IMR-90 (cell line): ENCODE data around the gene CIAO2B. TPM values are rescaled to one million over a fixed set of nuclear protein-coding genes. Genes with fewer than 3 reads are reported as not detected.

Experiments
- ATAC-seq: fragments of 200-7000 bp; cut with Tn5 transposase; 2 replicates; pipeline ENCODE4 v1.9.1; 2020; ENCODE audit warnings: low read depth, mild to moderate bottlenecking, moderate library complexity
- BruUV-seq: library from RNA; stranded (reverse); fragments of 400-500 nt; replicated peaks from 2 replicates; lab custom pipeline; 2021; lab: Mats Ljungman, UMichigan
- CTCF ChIA-PET: fragments of 300-600 bp; formaldehyde crosslinking; extraction: SDS; loops from one replicate; lab custom pipeline; 2021; ENCODE audit warnings: antibody characterized with exemption; lab: Yijun Ruan, JAX
- POLR2A ChIA-PET: fragments of 300-600 bp; sonication (Branson Sonifier 250); formaldehyde crosslinking; loops from one replicate; lab custom pipeline; 2022; ENCODE audit warnings: antibody characterized with exemption; ENCODE audit not compliant: unreplicated experiment; lab: Charles Lee
- DNase-seq: peaks from one replicate; pipeline ENCODE4 v3.0.0; 2013
- H2AFZ ChIP-seq: replicated peaks from 2 replicates; pipeline ENCODE3; 2013; ENCODE audit warnings: low read length, mild to moderate bottlenecking; ENCODE audit not compliant: poor library complexity
- H2AK5ac ChIP-seq: 2 replicates; pipeline ENCODE4 v1.6.1; 2013; ENCODE audit warnings: low read depth, low read length, inconsistent platforms
- H2AK9ac ChIP-seq: replicated peaks from 2 replicates; pipeline ENCODE3; 2013; ENCODE audit warnings: mild to moderate bottlenecking, low read depth, low read length, moderate library complexity; ENCODE audit not compliant: poor library complexity
- H2BK120ac ChIP-seq: 2 replicates; pipeline ENCODE4 v1.6.1; 2013; ENCODE audit warnings: low read depth, low read length, inconsistent platforms
- H2BK15ac ChIP-seq: 3 replicates; pipeline ENCODE4 v1.6.1; 2013; ENCODE audit warnings: low read depth, low read length, inconsistent platforms
- H2BK20ac ChIP-seq: 2 replicates; pipeline ENCODE4 v1.6.1; 2013; ENCODE audit warnings: low read depth, mild to moderate bottlenecking, inconsistent platforms, low read length, moderate library complexity
- H2BK5ac ChIP-seq: 2 replicates; pipeline ENCODE4 v1.6.1; 2013; ENCODE audit warnings: mild to moderate bottlenecking, low read depth, low read length, inconsistent platforms; ENCODE audit not compliant: poor library complexity, severe bottlenecking
- H3K14ac ChIP-seq: replicated peaks from 2 replicates; pipeline ENCODE4 v1.6.1; 2013; ENCODE audit warnings: low read depth, low read length, inconsistent platforms
- H3K18ac ChIP-seq: 2 replicates; pipeline ENCODE4 v1.6.1; 2013; ENCODE audit warnings: low read depth, low read length, control low read depth
- H3K23ac ChIP-seq: 2 replicates; pipeline ENCODE4 v1.6.1; 2013; ENCODE audit warnings: low read depth, low read length, inconsistent platforms
- H3K27ac ChIP-seq: 2 replicates; pipeline ENCODE4 v1.5.1; 2013; ENCODE audit warnings: mild to moderate bottlenecking, control low read depth, low read length; ENCODE audit not compliant: insufficient read depth
- H3K27me3 ChIP-seq: 2 replicates; pipeline ENCODE4 v1.6.1; 2013; ENCODE audit warnings: low read length; ENCODE audit not compliant: control insufficient read depth, insufficient read depth
- H3K36me3 ChIP-seq: 2 replicates; pipeline ENCODE4 v1.6.1; 2013; ENCODE audit warnings: low read length, mixed read lengths; ENCODE audit not compliant: control insufficient read depth, insufficient read depth
- H3K4ac ChIP-seq: 2 replicates; pipeline ENCODE4 v1.6.1; 2013; ENCODE audit warnings: low read depth, low read length, inconsistent platforms
- H3K4me1 ChIP-seq: 2 replicates; pipeline ENCODE4 v1.6.1; 2013; ENCODE audit warnings: low read length, mixed read lengths; ENCODE audit not compliant: control insufficient read depth, insufficient read depth
- H3K4me2 ChIP-seq: 2 replicates; pipeline ENCODE4 v1.6.1; 2013; ENCODE audit warnings: low read depth, mild to moderate bottlenecking, control low read depth, low read length, moderate library complexity
- H3K4me3 ChIP-seq: 2 replicates; pipeline ENCODE4 v1.5.1; 2013; ENCODE audit warnings: low read depth, mild to moderate bottlenecking, control low read depth, low read length, moderate library complexity; ENCODE audit not compliant: insufficient read depth
- H3K56ac ChIP-seq: 2 replicates; pipeline ENCODE4 v1.6.1; 2013; ENCODE audit warnings: low read length, inconsistent platforms; ENCODE audit not compliant: insufficient read depth; ENCODE audit errors: extremely low read depth
- H3K79me1 ChIP-seq, 2 experiments: 2 replicates each; pipeline ENCODE4 v1.6.1; 2013; ENCODE audit warnings: low read length in 2 of 2, inconsistent platforms in 1 of 2, low read depth in 1 of 2
- H3K9ac ChIP-seq: 2 replicates; pipeline ENCODE4 v1.6.1; 2013; ENCODE audit warnings: low read depth, low read length, control low read depth
- H3K9me1 ChIP-seq: 2 replicates; pipeline ENCODE4 v1.6.1; 2013; ENCODE audit warnings: low read length, inconsistent platforms; ENCODE audit not compliant: insufficient read depth
- H3K9me3 ChIP-seq: 2 replicates; pipeline ENCODE4 v1.6.1; 2013; ENCODE audit warnings: low read length; ENCODE audit not compliant: control insufficient read depth, insufficient read depth
- H4K20me1 ChIP-seq: 2 replicates; pipeline ENCODE4 v1.6.1; 2013; ENCODE audit warnings: low read length, inconsistent platforms; ENCODE audit not compliant: insufficient read depth
- H4K5ac ChIP-seq: 2 replicates; pipeline ENCODE4 v1.6.1; 2013; ENCODE audit warnings: mild to moderate bottlenecking, low read depth, low read length, control low read depth
- H4K8ac ChIP-seq, 2 experiments: 2 replicates each; pipeline ENCODE4 v1.6.1; 2013; ENCODE audit warnings: low read depth in 2 of 2, low read length in 2 of 2, control low read depth in 1 of 2, inconsistent platforms in 1 of 2
- H4K91ac ChIP-seq: 2 replicates; pipeline ENCODE4 v1.6.1; 2013; ENCODE audit warnings: low read depth, low read length, inconsistent platforms; ENCODE audit not compliant: insufficient read depth
- BHLHE40 ChIP-seq: fragments of 150-350 bp; IDR thresholded peaks from 2 replicates; pipeline ENCODE4 v1.6.1; 2016; ENCODE audit warnings: mild to moderate bottlenecking, low read depth, low read length
- CHD1 ChIP-seq: IDR thresholded peaks from 2 replicates; pipeline ENCODE4 v1.6.1; 2012; ENCODE audit warnings: low read depth, low read length, improper control_type of control experiment
- ELK1 ChIP-seq: fragments of 150-350 bp; IDR thresholded peaks from 2 replicates; pipeline ENCODE4 v1.6.1; 2016; ENCODE audit warnings: low read depth, mild to moderate bottlenecking, low read length, moderate library complexity, borderline replicate concordance
- MAFK ChIP-seq: IDR thresholded peaks from 2 replicates; pipeline ENCODE4 v1.6.1; 2012; ENCODE audit warnings: low read depth, low read length, improper control_type of control experiment
- MAZ ChIP-seq: IDR thresholded peaks from 2 replicates; pipeline ENCODE4 v1.6.1; 2012; ENCODE audit warnings: low read depth, mild to moderate bottlenecking, low read length, improper control_type of control experiment, moderate library complexity, borderline replicate concordance
- MXI1 ChIP-seq: IDR thresholded peaks from 2 replicates; pipeline ENCODE4 v1.6.1; 2012; ENCODE audit warnings: low read depth, mild to moderate bottlenecking, low read length, moderate library complexity, borderline replicate concordance
- NFE2L2 ChIP-seq: fragments of 150-350 bp; IDR thresholded peaks from 2 replicates; pipeline ENCODE4 v1.6.1; 2016; ENCODE audit warnings: low read depth, mild to moderate bottlenecking, low read length
- POLR2A ChIP-seq: IDR thresholded peaks from 2 replicates; pipeline ENCODE4 v1.6.1; 2012; ENCODE audit warnings: mild to moderate bottlenecking, low read depth, low read length
- RAD21 ChIP-seq: IDR thresholded peaks from 2 replicates; pipeline ENCODE4 v1.6.1; 2012; ENCODE audit warnings: low read length, improper control_type of control experiment
- RFX5 ChIP-seq: IDR thresholded peaks from 2 replicates; pipeline ENCODE4 v1.8.0; 2012; ENCODE audit warnings: low read depth, mild to moderate bottlenecking, low read length, moderate library complexity
- SMC3 ChIP-seq: fragments of 150-350 bp; IDR thresholded peaks from 2 replicates; pipeline ENCODE4 v1.6.1; 2016; ENCODE audit warnings: low read depth, mild to moderate bottlenecking, antibody characterized with exemption, low read length, moderate library complexity
- WGBS, 2 experiments: methylation state at CpG; one replicate each; pipeline versions ENCODE4 v1.1.5 to v1.1.7; 2013; ENCODE audit warnings: missing lambda C conversion rate in 2 of 2; ENCODE audit not compliant: insufficient read length in 1 of 2; ENCODE audit errors: extremely low coverage in 2 of 2; 5-methylcytosine and 5-hydroxymethylcytosine counted together
- dilution Hi-C: fragments of 300-500 bp; cut with HindIII; formaldehyde crosslinking; loops from one replicate; pipeline ENCODE4 v1.14.3; 2018; ENCODE audit warnings: low sequenced_read_pairs; ENCODE audit not compliant: unreplicated experiment
- in situ Hi-C: fragments of 300-500 bp; cut with MboI; formaldehyde crosslinking; loops from 3 replicates; pipeline ENCODE4 v1.14.3; 2019; ENCODE audit warnings: low sequenced_read_pairs, inconsistent platforms, mixed read lengths
- intact Hi-C: fragments of 100-400 bp; cut with micrococcal nuclease; formaldehyde crosslinking; loops from 2 replicates; pipeline ENCODE4 v1.10.0; 2022
- polyA plus RNA-seq, 3 experiments: library from polyadenylated mRNA; depleted of rRNA; stranded (reverse); fragments of >200 nt; gene quantifications; 2 replicates each; pipeline ENCODE4 v1.2.3, GENCODE V29; 2012; ENCODE audit warnings: low replicate concordance in 1 of 3
- total RNA-seq: library from RNA; depleted of rRNA; stranded (reverse); fragments of >200 nt; gene quantifications from 2 replicates; pipeline ENCODE4 v1.2.3, GENCODE V29; 2012
- TF ChIP-seq, protein P1 (sequence below): conservative IDR thresholded peaks from 2 replicates; pipeline ENCODE4 v1.5.1; 2012; ENCODE audit warnings: mild to moderate bottlenecking, low read depth, low read length, improper control_type of control experiment

Gene CIAO2B
- total and polyA plus RNA-seq, 2 of the 4 experiments (the other 2 are of a cell fraction) = 148 to 234 TPM

GRCh38 chr16:66920924-66921680 is 13.1 kb downstream of the CIAO2B start:
- DNase-seq (no peak), ATAC-seq (no peak)
- no peak overlapping the region for H4K91ac ChIP-seq
- H2AFZ ChIP-seq = no peak overlapping the region
- H3K14ac ChIP-seq = no peak overlapping the region
- intact Hi-C loops (no loop called here), dilution Hi-C loops (no loop called here), in situ Hi-C loops (no loop called here)
- H4K5ac ChIP-seq = no peak overlapping the region
- ChIA-PET POLR2A (no interaction called here), CTCF (no interaction called here)
- H3K9me1 ChIP-seq = no peaks in the 10 kb centered on the region
- no peak overlapping the region for H2AK5ac ChIP-seq
- peaks cover 5% of the 10 kb centered on the region for H3K4me1 ChIP-seq
- H2BK120ac ChIP-seq = no peak overlapping the region
- H3K18ac ChIP-seq = no peak overlapping the region
- H4K20me1 ChIP-seq = no peaks in the 10 kb centered on the region
- no peak overlapping the region for H2BK20ac ChIP-seq
- no peaks in the 10 kb centered on the region for H3K79me1 ChIP-seq
- no peaks in the 10 kb centered on the region for H3K36me3 ChIP-seq
- 60% methylated on average over 1 of the region's 9 CpGs; no CpG with 5 or more reads in 1 of the 2 experiments for WGBS, 2 experiments
- H3K27ac ChIP-seq = no peak overlapping the region
- H2BK5ac ChIP-seq = no peak overlapping the region
- no peak overlapping the region for H2AK9ac ChIP-seq
- BruUV-seq = no TSS peak
- no peak overlapping the region for H4K8ac ChIP-seq
- H3K4me2 ChIP-seq = no peak overlapping the region
- H3K56ac ChIP-seq = no peak overlapping the region
- H3K9ac ChIP-seq = no peak overlapping the region
- H3K27me3 ChIP-seq = peaks cover 32% of the 10 kb centered on the region
- H2BK15ac ChIP-seq = no peak overlapping the region
- H3K4ac ChIP-seq = no peak overlapping the region
- no peak overlapping the region for H3K23ac ChIP-seq
- no peak overlapping the region for H3K4me3 ChIP-seq
- H3K9me3 ChIP-seq = no peaks in the 10 kb centered on the region
- TF ChIP-seq SMC3 (no peak), CHD1 (no peak), MAFK (no peak), MXI1 (no peak), MAZ (no peak), RFX5 (no peak), RAD21 (no peak), NFE2L2 (no peak), ELK1 (no peak), POLR2A (no peak; the same call in 1 of the 2 replicates), BHLHE40 (no peak)
- TF ChIP-seq, protein P1, sequence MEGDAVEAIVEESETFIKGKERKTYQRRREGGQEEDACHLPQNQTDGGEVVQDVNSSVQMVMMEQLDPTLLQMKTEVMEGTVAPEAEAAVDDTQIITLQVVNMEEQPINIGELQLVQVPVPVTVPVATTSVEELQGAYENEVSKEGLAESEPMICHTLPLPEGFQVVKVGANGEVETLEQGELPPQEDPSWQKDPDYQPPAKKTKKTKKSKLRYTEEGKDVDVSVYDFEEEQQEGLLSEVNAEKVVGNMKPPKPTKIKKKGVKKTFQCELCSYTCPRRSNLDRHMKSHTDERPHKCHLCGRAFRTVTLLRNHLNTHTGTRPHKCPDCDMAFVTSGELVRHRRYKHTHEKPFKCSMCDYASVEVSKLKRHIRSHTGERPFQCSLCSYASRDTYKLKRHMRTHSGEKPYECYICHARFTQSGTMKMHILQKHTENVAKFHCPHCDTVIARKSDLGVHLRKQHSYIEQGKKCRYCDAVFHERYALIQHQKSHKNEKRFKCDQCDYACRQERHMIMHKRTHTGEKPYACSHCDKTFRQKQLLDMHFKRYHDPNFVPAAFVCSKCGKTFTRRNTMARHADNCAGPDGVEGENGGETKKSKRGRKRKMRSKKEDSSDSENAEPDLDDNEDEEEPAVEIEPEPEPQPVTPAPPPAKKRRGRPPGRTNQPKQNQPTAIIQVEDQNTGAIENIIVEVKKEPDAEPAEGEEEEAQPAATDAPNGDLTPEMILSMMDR = no peak
